GM18498 (cell line): ENCODE measurements around the gene KLK3.

ENCODE experiments used
- ATAC-seq: cut with Tn5 transposase; IDR thresholded peaks from one replicate; pipeline ENCODE4 v1.9.1; 2021; ENCODE audit warnings: mild to moderate bottlenecking, moderate library complexity; ENCODE audit not compliant: unreplicated experiment

Gene KLK3

DNA sequence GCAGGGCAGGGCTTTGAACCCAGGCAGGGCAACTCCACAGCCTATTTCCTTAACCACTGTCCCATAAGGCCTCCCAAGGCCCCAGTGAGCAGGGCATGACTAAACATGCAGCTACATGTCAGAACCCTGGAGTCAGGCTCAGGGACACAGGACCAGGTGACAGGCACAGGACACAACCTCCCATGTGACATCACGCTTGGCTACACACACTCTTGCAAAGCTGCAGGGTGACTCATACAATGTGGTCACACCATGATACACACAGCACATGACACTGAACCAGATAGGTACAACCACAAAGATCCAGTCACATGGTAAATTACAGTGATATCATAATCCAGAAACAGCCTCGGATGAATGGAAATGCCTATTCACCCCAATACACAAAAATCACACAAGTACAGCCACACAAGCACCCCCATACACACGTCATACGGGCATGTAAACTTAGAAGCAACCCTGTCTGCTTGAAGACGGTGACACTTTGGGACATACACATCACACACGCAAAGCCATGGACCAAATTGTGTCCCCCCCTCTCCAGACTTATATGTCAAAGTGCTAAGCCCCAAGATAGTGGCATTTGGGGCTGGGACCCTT, 42.0 kb downstream of the KLK3 start:
- peak; percentile 85 for ATAC-seq

DNA sequence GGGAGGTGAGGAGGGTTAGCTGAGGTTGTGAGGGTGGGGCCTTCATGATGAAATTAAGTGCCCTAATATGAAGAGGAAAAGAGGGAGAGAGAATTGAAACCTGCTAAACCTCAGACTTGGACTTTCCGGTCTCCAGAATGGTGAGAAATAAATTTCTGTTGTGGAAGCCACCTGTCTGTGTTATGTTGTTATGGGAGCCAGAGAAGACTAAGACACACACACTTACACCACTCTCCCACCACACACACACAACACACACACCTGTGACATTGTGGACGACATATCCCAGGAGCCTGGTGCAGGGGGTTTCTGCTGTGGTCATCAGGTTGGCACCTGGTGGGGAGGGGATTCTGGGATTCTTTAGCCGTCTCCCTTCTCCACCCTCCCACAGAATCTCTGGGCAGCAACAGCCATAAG, 42.5 kb downstream of the KLK3 start:
- peak; percentile 37 for ATAC-seq

GRCh38 chr19:50897612-50898011, 42.9 kb downstream of the KLK3 start:
- ATAC-seq: peak; percentile 2

DNA sequence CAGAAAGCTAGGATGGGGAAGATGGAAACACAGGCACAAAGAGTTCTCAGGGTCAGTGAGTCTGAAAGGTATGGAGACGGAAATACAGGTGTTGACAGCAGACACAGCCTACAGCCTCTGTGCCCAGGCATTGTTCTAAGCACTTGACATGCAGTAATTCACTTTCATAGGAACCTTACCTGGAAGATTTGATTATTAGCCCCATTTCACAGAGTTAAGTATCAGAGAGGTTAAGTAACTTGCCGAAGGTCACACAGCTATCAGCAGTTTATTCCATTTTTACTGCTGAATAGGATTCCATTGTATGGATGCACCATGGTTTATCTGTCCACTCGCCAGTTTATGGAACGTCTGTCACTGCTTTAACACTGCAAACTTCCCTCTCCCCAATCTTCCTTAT, 43.3 kb downstream of the KLK3 start:
- no peak for ATAC-seq

DNA sequence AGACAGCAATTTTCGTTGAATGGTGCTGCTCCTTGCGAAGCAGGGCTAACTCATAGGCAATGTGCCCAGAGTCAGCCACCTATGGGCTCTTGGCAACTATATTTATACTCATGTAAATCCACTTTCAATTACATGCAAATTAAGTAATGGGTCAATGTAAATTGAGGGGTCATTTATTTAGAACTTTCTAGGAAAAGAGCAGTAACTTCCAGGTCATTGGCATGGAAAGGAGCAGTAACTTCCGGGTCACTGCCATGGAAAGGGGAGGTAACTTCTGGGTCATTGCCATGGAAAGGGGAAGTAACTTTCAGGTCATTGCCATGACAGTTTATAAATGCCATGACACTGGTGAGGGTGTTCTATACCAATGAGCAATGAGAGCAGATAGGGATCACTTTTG, 44.9 kb downstream of the KLK3 start:
- ATAC-seq: no peak

DNA sequence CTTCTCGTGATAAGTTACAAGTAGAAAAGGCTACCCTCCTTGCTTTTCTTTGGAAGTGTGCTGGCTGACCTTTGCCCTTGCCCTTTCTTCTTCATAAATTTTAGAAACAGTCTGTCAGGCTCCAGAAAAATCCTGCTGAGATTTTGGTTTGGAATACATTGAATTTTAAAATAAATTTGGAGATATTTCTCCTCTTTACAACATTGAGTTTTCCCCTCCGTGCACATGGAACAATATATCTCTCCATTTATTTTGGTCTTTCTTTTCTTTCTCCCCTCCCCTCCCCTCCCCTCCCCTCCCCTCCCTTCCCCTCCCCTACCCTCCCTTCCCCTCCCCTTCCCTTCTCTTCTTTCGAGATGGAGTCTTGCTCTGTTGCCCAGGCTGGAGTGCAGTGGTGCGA, 47.9 kb downstream of the KLK3 start:
- no peak for ATAC-seq

DNA sequence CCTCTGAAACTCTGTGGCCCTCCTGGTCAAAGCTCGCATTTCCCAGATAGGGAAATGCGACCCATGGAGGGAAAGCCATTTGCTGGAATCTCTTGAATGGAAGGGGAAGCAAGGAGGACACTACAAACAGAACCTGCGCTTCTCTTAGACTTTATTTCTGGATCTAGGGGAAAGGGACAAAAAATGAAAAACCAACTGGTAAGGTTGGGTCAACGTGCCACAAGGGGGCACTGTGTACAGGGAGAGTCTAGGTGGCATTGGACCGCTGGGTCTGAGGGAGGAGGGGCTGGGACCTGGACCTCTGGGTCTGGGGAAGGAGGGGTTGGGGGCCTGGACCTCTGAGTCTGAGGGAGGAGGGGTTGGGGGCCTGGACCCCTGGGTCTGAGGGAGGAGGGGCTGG, 51.5 kb downstream of the KLK3 start:
- ATAC-seq: no peak

- no peak for ATAC-seq
These were observed 53.6 kb downstream of the KLK3 start for GRCh38 chr19:50908336-50908735.

DNA sequence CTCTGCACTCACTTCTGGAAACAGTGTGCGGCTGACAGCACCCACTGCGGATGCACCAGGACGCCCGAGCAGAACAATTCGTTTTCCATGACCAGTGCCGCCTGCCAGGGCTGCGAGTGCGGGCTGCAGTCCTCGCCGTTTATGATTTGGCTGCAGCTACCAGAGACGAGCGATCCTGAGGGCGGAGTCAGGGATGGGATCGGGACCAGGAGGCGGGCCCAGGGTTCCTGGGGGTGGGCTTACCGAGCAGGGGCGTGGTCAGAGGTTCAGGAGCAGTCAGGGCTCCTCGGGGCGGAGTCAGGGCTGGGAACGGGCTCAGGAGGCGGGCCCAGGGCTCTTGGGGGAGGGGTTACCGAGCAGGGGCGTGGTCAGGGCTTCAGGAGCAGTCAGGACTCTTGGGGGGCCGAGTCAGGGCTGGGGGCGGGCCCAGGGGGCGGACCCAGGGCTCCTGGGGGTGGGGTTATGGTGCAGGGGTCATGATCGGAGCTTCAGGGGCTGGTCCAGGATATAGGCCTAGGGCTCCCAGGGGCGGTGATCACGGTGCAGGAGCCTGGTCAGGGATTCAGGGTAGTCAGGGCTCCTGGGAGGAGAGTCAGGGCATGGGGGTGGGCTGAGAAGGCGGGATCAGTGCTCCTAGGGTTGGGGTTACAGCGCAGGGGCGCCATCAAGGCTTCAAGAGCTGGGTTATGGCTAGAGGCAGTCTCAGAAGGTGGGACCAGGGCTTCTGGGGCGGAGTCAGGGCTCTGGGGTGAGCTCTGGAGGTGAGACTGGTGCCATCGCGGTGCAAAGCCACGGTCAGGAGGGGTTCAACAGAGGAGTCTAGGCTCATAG, 54.7 kb downstream of the KLK3 start:
- ATAC-seq: no peak
